RKO (cell line): ENCODE data around the gene STX2.
"Not testable (repeated sequence)": the region's sequence is repeated elsewhere in the genome, so short reads cannot be mapped to it uniquely, and the experiment has no call there.

Experiments used
- DNase-seq: peaks from one replicate; pipeline ENCODE4 v3.0.0-alpha.2; 2016; ENCODE audit warnings: low spot score

STX2 gene

DNA sequence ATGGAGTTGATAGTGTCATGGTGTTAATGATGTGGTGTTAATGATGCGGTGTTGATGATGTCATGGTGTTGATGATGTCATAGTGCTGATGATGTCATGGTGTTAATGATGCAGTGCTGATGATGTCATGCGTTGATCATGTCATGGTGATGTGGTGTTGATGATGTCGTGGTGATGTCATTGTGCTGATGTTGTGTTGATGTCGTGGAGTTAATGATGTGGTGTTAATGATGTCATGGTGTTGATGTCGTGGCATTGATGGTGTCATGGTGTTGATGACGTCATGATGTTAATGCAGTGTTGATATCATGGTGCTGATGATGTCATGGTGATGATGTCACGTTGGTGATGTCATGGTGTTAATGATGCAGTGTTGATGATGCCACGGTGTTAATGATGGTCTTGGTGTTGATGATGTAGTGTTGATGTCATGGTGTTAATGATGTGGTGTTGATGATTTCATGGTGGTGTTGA, 73.8 kb downstream of the STX2 start:
- peak; percentile 60 for DNase-seq

DNA sequence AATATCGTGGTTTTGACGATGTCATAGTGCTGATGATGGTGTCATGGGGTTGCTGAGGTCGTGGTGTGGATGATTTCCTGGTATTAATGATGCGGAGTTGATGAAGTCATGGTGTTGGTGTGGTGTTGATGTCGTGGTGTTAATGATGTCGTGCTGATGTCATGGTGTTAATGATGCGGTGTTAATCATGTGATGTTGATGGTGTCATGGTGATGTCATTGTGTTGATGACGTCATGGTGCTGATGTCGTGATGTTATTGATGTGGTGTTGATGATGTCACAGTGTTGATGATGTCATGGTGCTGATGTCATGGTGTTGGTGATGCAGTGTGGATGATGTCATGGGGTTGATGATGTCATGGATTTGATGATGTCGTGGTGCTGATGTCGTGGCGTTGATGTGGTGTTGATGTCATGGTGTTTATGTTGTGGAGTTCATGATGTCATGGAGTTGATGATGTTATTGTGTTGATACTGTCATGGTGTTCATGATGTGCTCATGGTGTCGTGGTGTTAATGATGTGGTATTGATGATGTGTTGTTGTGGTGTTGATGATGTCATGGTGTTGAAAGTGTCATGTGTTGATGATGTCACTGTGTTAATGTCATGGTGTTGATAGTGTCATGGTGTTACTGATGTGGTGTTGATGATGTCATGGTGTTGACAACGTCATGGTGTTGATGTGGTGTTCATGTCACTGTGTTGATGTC, 74.4 kb downstream of the STX2 start:
- DNase-seq = peak; percentile 64

DNA sequence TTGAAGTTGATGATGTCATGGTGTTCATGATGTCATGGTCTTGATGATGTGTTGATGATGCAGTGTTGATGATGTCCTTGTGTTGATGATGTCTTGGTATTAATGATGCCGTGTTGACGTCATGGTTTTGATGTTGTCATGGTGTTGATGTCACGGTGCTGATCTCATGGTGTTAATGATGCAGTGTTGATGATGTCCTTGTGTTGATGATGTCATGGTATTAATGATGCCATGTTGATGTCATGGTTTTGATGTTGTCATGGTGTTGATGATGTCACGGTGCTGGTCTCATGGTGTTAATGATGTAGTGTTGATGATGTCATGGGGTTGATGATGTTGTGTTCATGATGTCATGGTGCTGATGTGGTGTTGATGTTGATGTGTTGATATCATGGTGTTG, 75.0 kb downstream of the STX2 start:
- DNase-seq = peak; percentile 49

DNA sequence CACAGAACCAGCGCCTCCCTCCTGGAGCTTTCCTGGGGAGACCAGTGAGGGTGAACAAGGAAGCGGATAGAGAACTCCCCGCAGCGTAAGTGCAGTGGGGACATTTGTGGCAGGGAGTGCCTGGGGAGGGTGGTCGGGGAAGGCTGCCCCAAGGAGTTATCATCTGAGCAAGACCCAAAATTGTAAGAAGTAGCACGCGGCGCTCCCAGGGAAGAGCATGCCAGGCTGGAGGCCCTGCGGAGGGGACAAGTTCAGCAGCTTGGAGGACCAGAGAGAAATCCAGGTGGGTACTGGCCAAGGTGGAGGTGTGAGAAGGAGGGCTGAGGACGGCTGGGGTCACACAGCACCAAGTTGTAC, 76.8 kb downstream of the STX2 start:
- no peak for DNase-seq

DNA sequence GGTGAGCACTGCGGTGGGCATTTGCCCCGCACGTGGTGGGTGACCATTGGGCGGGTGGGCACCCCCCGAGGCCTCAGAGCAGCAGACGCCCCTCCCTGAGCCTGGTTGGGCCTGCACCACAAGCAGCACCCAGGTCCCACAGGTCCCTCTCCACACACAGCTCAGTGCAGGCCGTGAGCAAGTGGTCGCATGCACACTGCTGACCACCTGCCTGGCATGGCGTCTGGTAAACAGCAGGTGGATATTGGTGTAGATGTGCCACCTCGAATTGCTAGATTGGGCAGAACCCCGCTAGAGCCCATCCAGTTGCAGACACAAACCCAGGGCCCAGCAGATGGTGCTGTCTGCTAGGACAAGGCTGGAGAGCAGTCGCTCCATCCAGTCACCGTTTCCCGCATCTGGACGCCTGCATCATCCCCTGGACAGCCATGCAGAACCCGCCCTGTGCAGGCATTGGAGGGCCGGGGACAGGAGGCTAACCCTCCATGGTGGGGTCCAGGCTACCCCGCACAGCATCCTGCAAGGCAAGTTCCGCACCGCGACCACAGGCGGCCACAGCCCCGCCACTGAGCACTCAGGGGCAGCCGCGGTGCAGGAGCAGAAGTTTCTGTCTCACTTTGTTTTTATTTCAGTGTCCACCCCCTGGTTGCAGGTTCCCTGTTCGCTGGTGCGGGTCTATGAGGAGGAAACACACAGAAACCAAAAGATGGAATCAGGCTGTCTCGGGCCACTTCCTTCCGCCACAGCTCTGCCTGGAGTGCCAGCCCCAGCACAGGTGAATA, 77.3 kb downstream of the STX2 start:
- peak; percentile 58 for DNase-seq

DNA sequence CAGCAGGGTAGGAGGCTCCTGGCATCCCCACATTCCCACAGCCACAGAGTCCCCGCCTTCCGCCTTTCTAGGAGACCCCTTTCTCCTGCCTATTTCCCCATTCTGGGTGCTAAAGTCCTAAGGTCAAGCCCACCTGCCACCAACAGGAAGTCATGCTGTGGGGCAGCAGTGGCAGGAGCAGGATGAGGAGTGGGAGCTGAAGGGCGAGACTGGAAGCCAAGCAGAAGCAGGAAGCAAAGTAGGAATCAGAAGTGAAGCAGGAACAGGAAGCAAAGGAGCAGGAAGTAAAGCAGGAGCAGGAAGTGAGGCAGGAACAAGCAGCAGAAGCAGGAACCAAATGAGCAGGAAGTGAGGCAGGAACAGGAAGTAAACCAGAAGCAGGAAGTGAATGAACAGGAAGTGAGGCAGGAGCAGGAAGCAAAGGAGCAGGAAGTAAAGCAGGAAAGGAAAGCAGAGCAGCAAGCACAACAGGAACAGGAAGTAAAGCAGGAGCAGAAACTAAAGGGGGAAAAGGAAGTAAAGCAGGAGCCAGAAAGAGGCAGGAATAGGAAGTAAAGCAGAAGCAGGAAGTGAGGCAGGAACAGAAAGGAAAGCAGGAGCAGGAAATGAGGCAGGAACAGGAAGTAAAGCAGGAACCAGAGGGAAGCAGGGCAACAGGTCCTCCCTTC, 84.7 kb downstream of the STX2 start:
- peak; percentile 41 for DNase-seq

DNA sequence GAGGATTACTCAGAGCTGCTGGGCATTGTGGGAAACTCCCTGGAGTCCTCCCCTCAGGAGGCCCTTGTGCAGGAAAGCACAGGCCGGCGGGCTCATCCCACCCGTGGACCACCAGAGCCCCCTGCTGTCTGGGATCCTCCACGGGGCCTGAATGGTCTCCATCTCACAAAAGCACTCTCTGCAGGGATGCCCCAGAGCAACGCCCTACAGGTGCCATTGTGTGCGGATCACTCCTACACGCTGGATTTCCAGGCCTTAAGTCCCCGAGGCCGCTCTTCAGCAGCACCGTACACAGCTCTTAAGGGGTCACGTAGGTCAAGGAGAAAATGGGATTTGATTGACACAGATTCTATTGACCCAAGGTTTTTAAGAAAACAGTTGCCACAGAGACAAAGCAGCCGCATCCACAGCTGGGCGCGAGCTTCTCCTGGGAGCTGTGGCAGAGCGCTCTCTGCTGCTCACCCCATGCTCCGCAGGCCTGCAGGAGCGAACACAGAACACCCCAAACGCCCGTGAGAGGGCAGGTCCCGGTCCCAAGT, 86.3 kb downstream of the STX2 start:
- DNase-seq = no peak

DNA sequence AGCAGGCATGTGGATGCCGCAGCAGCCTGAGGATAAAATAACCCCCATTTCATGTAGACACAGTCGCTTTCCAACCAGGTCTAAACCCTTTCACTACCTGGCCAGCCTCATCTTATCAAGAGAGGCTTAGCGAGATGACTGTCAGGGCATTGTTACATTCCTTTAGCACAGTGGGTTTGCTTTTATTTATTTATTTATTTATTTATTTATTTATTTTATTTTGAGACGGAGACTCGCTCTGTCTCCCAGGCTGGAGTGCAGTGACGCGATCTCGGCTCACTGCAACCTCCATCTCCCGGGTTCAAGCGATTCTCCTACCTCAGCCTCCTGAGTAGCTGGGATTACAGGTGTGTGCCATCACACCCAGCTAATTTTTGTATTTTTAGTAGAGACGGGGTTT, 87.0 kb downstream of the STX2 start:
- DNase-seq = not testable (repeated sequence)

DNA sequence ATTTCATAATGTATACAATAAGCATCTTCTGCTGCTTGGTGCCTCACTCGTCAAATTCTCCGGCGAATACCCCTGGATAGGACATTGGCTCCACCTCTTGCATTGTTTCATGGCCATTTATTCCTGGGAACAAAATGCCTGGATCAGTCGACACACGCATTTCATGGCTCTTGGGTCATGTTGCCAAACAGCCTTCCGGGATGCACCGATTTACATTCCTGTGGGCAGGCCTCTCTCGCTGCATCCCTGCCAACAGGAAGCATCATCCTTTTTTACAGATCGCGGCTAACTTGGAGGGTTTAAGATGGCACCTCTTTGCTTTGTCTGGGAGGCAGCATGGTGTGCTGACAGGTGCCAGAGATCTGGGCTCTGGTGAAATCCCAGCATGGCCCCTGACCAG, 90.3 kb downstream of the STX2 start:
- DNase-seq = no peak

DNA sequence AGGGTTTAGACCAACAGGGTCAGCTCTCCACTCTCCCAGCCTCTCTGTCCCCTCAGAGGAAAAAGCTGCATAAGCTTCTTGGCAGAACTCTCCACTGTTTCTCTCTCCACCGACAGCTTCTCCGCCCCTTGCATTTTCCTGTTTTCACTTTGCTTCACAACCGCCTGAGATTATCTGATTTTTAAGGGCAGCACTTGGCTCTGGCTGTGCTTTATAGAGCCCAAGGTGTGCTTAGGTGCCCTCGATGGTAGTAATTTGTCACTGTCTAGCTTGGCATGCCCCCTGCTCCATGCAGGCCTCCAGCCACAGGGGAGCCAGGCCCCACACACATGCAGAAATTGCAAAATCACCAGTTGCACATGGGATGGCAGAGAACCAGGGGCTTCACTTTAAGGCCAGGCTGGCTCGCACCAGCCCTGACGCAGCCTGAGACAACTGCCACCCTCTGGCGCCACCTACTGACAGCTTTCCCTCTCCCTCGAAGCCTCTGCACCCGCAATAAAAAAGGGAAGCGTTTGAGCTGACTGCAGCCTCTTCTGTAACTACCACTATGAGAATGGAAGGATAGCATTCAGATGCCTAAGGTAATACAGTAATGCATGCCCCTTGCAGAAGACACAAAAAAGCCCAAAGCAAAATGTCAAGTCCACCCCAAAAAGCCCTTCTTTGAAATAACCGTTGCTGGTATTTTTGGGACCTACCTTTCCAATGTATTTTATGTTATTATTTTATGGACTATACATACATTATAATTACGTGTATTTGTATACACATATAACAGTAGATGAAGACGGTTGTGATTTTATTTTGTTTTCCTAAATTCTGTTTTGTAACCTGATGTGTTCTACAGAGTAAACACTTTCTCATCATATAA, 90.9 kb downstream of the STX2 start:
- peak; percentile 66 for DNase-seq

DNA sequence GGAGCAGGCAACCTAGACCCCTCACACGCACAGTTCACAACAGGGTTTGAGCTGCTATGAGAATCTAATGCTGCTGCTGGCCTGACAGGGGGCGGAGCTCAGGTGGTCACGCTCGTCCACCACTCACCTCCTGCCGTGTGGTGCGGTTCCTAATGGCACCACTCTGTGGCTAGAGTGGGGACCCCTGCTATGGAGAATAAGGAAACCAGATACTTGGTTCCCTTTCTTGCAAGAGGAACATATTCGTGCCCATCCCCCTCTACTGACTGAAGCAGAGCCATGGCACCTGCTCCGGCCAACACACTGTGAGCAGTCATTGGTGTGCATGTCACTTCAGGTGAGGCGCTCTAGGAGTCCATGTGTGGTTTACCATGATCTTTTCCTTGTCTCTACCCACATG, 92.5 kb downstream of the STX2 start:
- DNase-seq = no peak

DNA sequence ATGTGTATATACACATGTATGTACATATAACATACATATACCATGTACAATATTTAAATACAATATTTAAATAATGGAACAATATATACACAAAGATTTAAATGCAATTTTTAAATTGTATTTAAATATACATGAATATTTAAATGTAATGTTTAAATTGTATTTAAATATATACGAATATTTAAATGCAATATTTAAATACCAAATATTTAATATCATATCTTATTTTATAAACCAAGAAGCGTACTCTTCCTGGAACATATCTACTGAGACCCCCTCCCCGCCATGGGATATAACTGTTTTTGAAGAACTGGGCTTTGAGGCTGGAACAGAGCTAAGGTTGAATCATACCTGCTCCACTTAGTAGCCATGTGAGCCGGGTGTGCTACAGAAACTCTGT, 93.1 kb downstream of the STX2 start:
- DNase-seq = no peak

DNA sequence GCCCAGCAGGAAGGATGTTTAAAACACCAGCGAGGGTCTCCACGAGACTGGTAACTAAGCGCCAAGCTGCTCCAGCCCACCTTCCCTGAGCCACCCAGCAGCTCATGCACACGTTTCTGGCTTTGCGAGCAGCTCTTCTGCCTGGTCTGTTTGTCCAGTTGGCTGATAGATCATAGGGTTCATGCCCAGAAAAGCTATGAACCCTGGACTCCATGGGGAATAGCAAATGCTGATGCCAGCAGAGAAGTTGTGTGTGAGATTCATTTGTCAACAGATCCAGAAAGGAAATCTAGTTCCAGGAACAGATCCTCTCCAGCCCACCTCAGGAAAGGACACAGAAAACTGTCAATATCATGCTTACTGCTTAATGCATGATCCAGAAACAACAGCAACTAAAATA, 94.8 kb downstream of the STX2 start:
- no peak for DNase-seq

DNA sequence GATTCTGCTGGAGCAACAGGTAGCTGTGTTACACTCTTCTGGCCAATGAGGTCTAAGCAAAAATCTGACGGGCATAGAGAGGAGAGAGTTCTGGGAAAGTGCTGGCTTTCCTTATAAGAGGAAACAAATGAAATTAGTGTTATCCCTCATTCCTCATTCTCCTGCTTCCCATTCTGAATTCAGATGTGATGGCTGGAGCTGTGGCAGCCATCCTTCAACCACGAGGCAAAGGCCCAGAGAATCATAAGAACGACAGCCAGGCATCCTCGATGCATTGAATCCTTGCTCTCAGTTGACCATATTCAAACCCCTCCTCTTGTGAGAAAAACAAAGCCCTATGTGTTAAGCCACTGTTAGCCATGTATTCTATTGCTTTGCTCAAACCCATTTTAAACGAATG, 95.4 kb downstream of the STX2 start:
- no peak for DNase-seq

DNA sequence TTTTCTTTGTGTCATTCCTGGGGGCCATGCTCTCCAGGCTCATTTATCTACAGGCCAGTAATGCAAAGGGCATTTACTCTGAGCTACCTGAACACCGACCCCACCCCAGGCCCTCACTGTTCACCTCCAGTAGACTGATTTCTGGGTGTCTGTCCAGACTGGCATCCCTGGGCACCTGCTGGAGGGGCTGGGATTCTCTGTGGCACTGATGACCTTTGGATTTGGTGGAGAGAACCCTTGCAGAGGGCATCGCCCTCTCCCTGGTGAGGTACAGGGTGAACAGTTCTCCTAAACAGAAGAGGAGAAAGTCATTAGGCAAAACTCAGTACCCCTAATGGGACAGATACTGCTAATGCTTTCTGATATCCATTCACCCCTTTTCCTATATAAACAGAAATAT, 95.9 kb downstream of the STX2 start:
- DNase-seq = no peak

DNA sequence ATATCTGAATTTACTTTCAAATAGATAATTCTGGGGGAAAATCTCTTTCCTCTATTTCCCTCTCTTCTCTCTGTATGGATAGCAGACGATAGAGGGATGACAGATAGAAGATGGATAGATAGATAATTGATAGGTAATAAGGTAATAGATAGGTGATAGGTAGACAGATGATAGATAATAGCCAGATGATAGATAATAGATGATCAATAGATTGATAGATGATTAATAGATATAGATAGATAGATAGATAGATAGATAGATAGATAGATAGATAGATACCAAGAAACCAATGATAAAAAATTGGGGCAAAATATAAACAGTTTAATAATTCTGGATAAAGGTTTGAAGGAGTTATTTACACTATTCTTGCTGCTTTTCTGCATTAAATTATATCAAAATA, 96.3 kb downstream of the STX2 start:
- DNase-seq = no peak

DNA sequence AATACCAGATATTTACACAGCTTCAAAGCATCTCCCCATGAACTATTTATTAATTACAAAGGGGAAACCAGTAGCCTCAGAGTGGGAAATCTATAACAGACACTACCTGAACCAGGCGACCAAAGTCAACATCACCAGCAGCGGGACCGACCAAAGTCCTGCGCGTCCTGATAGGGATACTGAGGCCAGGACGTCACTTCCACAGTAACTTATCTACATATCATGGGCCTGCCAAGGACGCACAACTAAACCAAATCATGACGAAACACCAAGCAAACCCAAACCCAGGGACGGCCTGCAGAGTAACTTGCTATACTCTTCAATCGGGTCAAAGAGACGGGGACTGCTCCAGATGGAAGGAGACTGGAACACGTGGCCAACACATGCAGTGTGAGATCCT, 96.9 kb downstream of the STX2 start:
- no peak for DNase-seq
